Measurements from ENCODE around the gene KRTAP10-8.
"Not testable (repeated sequence)": the region's sequence is repeated elsewhere in the genome, so short reads cannot be mapped to it uniquely, and the experiment has no call there.

KRTAP10-8 gene

GRCh38 chr21:44601596-44602462 lies 10.1 kb upstream of the KRTAP10-8 start:
- no peaks in the 10 kb centered on the region for H4K20me1 ChIP-seq
- H3K4me2 ChIP-seq, result no peak overlapping the region
- no peaks in the 10 kb centered on the region for H3K27me3 ChIP-seq
- H3K9ac ChIP-seq, result no peak overlapping the region
- no peak overlapping the region for H3K27ac ChIP-seq
- H3K9me3 ChIP-seq (replicated peaks in 1 of 11), result peaks cover 6 to 27% (median 19%) of the 10 kb centered on the region in 11 experiments; a peak in 21 of 22 replicates
- H3K4me1 ChIP-seq, result peaks cover 0 to 4% (median 0%) of the 10 kb centered on the region in 10 experiments; a peak in 2 of 20 replicates
- no peaks in the 10 kb centered on the region for H3K36me3 ChIP-seq
- no peak overlapping the region for H3K4me3 ChIP-seq
- TF ChIP-seq Cebpa-rat (IDR thresholded peaks at IDR 0.05), result no peak

- Histone ChIP-seq H4K20me1 (no peaks in the 10 kb centered on the region), H3K27ac (no peak overlapping the region), H3K4me2 (no peak overlapping the region), H3K4me3 (no peak overlapping the region), H3K9me3 (replicated peaks in 1 of 11) (peaks cover 6 to 27% (median 19%) of the 10 kb centered on the region in 11 experiments; a peak in 21 of 22 replicates), H3K27me3 (no peaks in the 10 kb centered on the region), H3K36me3 (no peaks in the 10 kb centered on the region), H3K4me1 (peaks cover 0 to 4% (median 0%) of the 10 kb centered on the region in 10 experiments; a peak in 2 of 20 replicates), H3K9ac (no peak overlapping the region)
- no peak for TF ChIP-seq Cebpa-rat (IDR thresholded peaks at IDR 0.05)
Measured at GRCh38 chr21:44602463-44602850, 9.4 kb upstream of the KRTAP10-8 start.

- H3K27me3 ChIP-seq, result no peaks in the 10 kb centered on the region
- no peaks in the 10 kb centered on the region for H3K36me3 ChIP-seq
- H3K9ac ChIP-seq, result no peak overlapping the region
- H3K27ac ChIP-seq, result no peak overlapping the region
- no peaks in the 10 kb centered on the region; a peak in 1 of 20 replicates for H3K4me1 ChIP-seq
- H3K4me3 ChIP-seq, result no peak overlapping the region
- TF ChIP-seq Cebpa-rat (IDR thresholded peaks at IDR 0.05), result no peak
- peaks cover 6 to 25% (median 20%) of the 10 kb centered on the region in 11 experiments; a peak in 21 of 22 replicates for H3K9me3 ChIP-seq (replicated peaks in 1 of 11)
- H3K4me2 ChIP-seq, result no peak overlapping the region
- H4K20me1 ChIP-seq, result no peaks in the 10 kb centered on the region
Measured at GRCh38 chr21:44603109-44603875, 8.6 kb upstream of the KRTAP10-8 start.

GRCh38 chr21:44603911-44604310 lies 8.0 kb upstream of the KRTAP10-8 start:
- Histone ChIP-seq H3K4me3 (no peak overlapping the region), H4K20me1 (no peaks in the 10 kb centered on the region), H3K36me3 (no peaks in the 10 kb centered on the region), H3K9ac (no peak overlapping the region), H3K4me2 (no peak overlapping the region), H3K4me1 (no peaks in the 10 kb centered on the region; a peak in 1 of 20 replicates), H3K27ac (no peak overlapping the region), H3K9me3 (replicated peaks in 1 of 11) (peaks cover 10 to 32% (median 19%) of the 10 kb centered on the region in 11 experiments), H3K27me3 (no peaks in the 10 kb centered on the region)
- TF ChIP-seq Cebpa-rat (IDR thresholded peaks at IDR 0.05), result no peak

GRCh38 chr21:44606495-44606894 lies 5.4 kb upstream of the KRTAP10-8 start:
- no peak overlapping the region for H3K4me2 ChIP-seq
- H3K27me3 ChIP-seq, result no peaks in the 10 kb centered on the region
- H4K20me1 ChIP-seq, result no peaks in the 10 kb centered on the region
- H3K9ac ChIP-seq, result no peak overlapping the region
- no peak overlapping the region for H3K4me3 ChIP-seq
- peaks cover 0 to 7% (median 0%) of the 10 kb centered on the region in 11 experiments; a peak in 4 of 22 replicates for H3K36me3 ChIP-seq
- no peak overlapping the region for H3K27ac ChIP-seq
- no peaks in the 10 kb centered on the region; a peak in 1 of 20 replicates for H3K4me1 ChIP-seq
- peaks cover 36 to 57% (median 45%) of the 10 kb centered on the region in 11 experiments for H3K9me3 ChIP-seq (replicated peaks in 1 of 11)
- no peak for TF ChIP-seq Cebpa-rat (IDR thresholded peaks at IDR 0.05)

- TF ChIP-seq Cebpa-rat (IDR thresholded peaks at IDR 0.05), result no peak
- Histone ChIP-seq H3K4me2 (no peak overlapping the region), H3K27ac (no peak overlapping the region), H4K20me1 (no peaks in the 10 kb centered on the region), H3K4me3 (no peak overlapping the region), H3K36me3 (peaks cover 0 to 7% (median 0%) of the 10 kb centered on the region in 11 experiments; a peak in 4 of 22 replicates), H3K9ac (no peak overlapping the region), H3K9me3 (replicated peaks in 1 of 11) (peaks cover 38 to 55% (median 46%) of the 10 kb centered on the region in 11 experiments), H3K4me1 (peaks cover 0 to 4% (median 1%) of the 10 kb centered on the region in 10 experiments; a peak in 8 of 20 replicates), H3K27me3 (no peaks in the 10 kb centered on the region)
Measured at GRCh38 chr21:44609193-44609592, 2.7 kb upstream of the KRTAP10-8 start.

- H3K4me1 ChIP-seq, result peaks cover 0 to 15% (median 12%) of the 10 kb centered on the region in 10 experiments; a peak in 13 of 20 replicates
- H3K9me3 ChIP-seq (replicated peaks in 1 of 11), result peaks cover 36 to 52% (median 40%) of the 10 kb centered on the region in 11 experiments
- H3K36me3 ChIP-seq, H4K20me1 ChIP-seq, H3K27me3 ChIP-seq, H3K9ac ChIP-seq, H3K4me2 ChIP-seq, H3K27ac ChIP-seq: not testable (repeated sequence)
- peak overlapping the region in 1 of 10 experiments; percentile 15; a peak in 1 of 20 replicates for H3K4me3 ChIP-seq
Measured at GRCh38 chr21:44610157-44610843, 1.6 kb upstream of the KRTAP10-8 start.

- Histone ChIP-seq H3K27me3 (peaks cover 0 to 5% (median 0%) of the 10 kb centered on the region in 11 experiments; a peak in 3 of 22 replicates), H3K9ac (no peak overlapping the region), H3K9me3 (replicated peaks in 1 of 11) (peaks cover 36 to 46% (median 39%) of the 10 kb centered on the region in 11 experiments), H4K20me1 (no peaks in the 10 kb centered on the region), H3K4me1 (peaks cover 0 to 28% (median 23%) of the 10 kb centered on the region in 10 experiments; a peak in 16 of 20 replicates), H3K27ac (no peak overlapping the region), H3K36me3 (peaks cover 0 to 7% (median 0%) of the 10 kb centered on the region in 11 experiments; a peak in 4 of 22 replicates), H3K4me3 (no peak overlapping the region), H3K4me2 (no peak overlapping the region)
- no peak for TF ChIP-seq Cebpa-rat (IDR thresholded peaks at IDR 0.05)
Measured at GRCh38 chr21:44611551-44611950, 328 bp upstream of the KRTAP10-8 start.
